NCI-H2029 (cell line): Measurements from ENCODE around the gene NECTIN1.

Experiments
- DNase-seq: peaks from one replicate; lab custom pipeline; 2025; lab: John Stamatoyannopoulos, UW

NECTIN1 gene

GRCh38 chr11:119671561-119672015 lies 57.4 kb downstream of the NECTIN1 start:
- DNase-seq = peak; percentile 66

- DNase-seq = peak; percentile 93
Observed at GRCh38 chr11:119671051-119671450, 57.9 kb downstream of the NECTIN1 start.

DNA sequence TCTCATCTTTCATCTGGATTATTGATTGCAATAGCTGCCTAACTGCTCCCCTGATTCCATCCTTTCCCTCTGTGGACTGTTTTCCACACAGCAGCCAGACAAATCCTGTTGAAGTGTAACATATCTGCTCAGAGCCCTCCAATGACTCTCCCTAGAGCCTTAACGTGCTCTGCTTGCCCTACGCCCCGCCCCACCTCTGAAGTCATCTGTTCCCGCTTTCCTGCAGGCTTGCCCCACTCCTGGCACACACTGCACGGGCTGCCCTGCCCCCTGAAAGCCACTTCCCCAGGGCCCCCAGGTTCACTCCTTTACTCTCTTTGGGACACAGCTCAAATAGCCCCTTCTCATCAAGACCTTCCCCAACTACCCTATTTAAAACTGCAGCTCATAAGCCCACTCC lies 59.5 kb downstream of the NECTIN1 start:
- no peak for DNase-seq

- DNase-seq = no peak
Observed at GRCh38 chr11:119668676-119669075, 60.3 kb downstream of the NECTIN1 start.

DNA sequence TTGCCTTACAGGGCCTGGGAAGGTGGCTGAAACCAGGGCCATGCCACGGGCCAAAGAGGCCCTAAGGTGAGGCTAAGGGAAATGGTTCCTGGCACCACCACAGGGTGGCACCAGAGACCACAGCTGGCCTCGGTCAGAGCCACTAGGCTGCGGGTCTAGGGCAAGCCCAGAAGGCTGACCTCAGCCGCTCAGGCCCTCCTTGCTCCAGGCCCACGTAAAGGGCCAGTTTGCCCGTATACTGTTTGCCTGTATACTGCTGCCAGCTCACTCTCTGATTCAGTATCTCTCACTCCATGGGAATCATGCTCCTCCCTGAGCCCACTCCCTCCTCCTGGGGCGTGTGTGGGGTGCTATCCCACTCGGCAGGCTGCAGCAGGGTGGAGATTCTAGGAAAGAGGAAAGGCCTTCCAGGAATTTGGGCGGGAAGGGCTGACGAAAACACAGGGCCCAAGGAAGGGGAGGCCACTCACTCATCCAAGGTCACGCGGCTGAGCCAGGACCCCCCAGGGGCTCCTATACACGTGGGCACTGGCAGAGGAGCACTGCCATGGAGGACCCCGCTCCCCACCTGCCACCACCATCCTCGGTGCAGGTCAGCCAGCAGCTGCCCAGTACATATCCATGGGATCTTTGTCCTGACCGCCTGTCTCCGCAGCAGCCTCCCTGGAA lies 62.4 kb downstream of the NECTIN1 start:
- DNase-seq = peak; percentile 35

DNA sequence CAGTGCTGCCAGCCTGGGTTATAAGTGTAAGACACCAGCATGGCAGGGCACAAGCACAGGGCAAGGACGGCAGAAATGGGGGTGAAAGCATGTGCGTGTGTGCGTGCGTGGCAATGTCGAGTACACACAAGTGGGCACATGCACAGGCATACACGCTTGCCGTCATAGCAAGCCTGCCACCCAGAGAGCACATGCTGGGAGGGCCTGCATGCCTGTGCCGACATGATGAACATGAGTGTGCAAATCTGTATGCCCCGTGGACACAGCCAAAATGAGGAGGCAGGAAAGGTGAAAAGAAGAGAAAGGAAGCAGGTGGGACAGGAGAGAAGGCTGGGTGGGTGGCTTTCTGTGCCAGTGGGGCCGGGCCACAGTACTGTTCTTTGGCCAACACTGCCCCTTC lies 62.9 kb downstream of the NECTIN1 start:
- DNase-seq = no peak

DNA sequence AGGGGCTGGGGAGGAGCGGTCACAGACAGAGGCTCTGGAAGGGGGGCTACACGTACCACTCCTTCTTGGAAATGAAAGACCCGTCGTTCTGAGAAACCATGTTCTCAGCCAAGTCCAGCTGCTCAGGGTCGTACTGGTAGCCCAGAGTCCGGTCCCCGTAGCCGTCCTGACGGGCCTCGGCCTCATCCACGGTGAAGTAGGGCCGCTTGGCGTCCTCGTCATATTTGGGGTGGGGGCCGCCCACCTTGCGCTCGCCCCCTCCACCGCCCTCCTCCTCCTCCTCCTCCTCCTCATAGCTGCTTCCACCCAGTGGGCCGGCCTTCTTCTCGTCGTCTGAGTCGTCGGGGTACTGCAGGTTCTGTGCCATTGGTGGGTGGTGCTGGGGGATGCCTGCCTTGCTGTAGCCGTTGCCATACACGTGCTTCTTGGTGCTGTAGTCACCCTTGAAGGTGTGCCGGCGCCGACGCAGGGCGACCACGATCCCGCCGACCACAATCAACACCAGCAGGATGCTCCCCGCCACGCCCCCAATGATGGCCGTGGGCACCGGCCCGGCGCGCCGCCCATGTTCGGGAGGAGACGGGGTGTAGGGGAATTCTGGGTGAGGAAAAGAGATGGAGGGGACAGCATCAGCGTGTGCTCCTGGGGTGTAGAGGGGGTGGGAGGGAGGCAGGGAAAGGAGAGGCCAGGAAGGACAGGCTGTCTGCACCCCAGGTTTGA lies 64.1 kb downstream of the NECTIN1 start:
- DNase-seq = no peak

- DNase-seq = peak; percentile 80
Observed at GRCh38 chr11:119664063-119664572, 64.9 kb downstream of the NECTIN1 start.

GRCh38 chr11:119663279-119663678 lies 65.7 kb downstream of the NECTIN1 start:
- DNase-seq = no peak

- DNase-seq = no peak
Observed at GRCh38 chr11:119661226-119661625, 67.8 kb downstream of the NECTIN1 start.

DNA sequence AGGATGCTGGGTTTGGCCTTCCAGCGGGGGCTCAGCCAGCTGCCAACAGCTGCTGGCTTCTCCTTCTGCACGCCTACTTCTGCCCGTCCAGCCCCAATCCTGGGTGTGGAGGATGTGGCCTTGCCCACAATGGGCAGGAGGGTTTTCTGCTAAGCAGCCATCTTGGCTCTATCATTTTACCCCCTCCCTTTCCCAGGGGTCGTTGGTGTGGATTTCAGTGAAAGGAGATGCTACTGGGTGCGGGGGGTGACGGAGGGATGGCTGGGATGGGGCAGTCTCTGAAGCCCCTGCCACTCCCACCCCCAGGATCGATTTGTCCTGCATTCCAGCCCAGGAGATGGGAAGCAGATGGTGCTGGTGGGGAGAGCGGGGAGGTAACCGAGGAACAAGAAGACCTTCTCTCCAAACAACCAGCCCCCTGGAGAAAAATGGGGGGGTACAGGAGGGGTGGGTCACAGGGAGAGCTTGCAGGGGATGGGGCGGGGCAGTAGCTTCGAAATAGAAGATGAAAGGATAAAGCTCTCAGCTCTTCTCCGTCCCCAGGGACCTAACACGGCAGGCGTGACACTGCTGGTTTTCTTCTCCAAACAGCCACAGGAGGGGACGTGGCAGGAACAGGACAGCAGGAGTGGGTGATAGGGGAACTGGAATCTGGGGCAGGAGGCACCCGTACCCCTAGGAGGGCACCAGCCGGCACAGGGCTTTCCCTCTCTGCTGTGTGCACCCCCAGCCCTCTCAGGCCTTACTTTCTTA lies 68.9 kb downstream of the NECTIN1 start:
- no peak for DNase-seq

DNA sequence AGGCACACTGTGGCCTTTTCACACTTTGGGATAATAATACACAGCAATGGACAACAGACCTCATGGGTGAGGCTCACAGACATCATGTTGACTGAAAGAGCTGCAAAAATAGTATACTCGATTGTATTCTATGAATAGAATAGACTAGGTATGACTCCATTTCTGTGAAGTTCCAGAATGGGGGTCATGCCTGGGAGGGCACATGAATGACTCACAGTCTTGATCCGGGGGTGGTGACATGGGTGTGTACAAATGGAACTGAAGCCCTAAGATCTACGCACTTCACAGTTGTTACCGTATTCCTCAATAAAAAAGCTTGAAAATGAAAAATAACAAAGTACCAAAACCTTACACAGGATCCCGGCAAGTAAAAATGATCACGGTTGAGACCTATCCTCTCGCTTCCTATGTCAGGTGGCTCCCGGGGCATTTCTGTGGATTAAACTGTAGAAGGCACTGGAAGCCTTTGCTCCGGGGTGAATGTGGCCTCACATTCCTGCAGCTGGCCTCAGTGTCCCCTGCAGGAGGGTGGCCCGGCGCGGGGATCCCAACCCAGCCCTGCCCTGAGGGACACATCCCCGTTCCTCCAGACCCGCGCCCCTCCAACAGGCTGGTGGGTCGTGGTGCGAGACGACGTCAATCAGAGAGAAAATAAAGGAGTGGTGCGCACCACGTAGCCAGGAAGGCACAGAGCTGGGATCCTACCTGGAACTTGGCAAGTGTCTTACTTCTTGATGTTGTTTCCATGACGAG lies 75.9 kb downstream of the NECTIN1 start:
- DNase-seq = no peak

- no peak for DNase-seq
Observed at GRCh38 chr11:119651802-119652584, 77.0 kb downstream of the NECTIN1 start.

GRCh38 chr11:119650251-119650650 lies 78.7 kb downstream of the NECTIN1 start:
- no peak for DNase-seq

- no peak for DNase-seq
Observed at GRCh38 chr11:119647254-119647653, 81.7 kb downstream of the NECTIN1 start.

GRCh38 chr11:119645018-119645417 lies 84.0 kb downstream of the NECTIN1 start:
- no peak for DNase-seq

DNA sequence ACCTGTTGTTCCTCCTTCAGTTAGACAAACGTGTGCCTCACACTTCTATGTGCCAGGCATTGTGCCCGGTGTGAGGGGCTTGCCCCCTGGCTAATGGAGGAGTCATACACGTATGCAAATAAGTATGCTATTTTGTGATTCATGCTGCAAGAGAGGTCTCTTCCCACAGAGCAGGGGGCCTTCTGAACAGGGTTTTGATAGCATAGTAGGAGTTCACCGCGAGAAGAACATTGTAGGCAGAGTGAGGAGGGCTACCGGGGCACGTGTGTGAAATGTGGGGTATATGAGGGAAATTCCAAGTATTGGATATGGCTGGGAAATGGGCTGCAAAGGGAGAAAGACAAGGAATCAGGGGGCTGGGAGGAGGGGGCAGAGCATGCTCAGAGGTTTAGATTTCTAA lies 84.5 kb downstream of the NECTIN1 start:
- DNase-seq = no peak

DNA sequence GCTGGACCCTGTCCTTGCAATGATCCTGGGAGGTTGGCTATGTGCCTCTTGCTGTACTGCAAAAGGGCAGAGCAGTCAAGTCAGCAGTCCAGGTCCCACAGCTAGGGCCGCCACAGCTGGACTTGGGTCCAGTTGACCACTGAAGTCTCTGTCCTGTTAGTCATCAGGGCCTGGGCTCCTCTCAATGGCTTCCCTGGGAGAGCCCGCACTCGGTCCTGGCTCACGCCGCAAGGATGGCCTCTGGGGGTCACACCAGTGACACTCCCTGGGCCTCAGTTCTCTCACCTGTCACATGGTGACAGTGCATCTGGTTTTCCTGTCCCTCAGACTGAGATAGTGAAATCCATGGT lies 85.1 kb downstream of the NECTIN1 start:
- no peak for DNase-seq

- no peak for DNase-seq
Observed at GRCh38 chr11:119643212-119643875, 85.7 kb downstream of the NECTIN1 start.

DNA sequence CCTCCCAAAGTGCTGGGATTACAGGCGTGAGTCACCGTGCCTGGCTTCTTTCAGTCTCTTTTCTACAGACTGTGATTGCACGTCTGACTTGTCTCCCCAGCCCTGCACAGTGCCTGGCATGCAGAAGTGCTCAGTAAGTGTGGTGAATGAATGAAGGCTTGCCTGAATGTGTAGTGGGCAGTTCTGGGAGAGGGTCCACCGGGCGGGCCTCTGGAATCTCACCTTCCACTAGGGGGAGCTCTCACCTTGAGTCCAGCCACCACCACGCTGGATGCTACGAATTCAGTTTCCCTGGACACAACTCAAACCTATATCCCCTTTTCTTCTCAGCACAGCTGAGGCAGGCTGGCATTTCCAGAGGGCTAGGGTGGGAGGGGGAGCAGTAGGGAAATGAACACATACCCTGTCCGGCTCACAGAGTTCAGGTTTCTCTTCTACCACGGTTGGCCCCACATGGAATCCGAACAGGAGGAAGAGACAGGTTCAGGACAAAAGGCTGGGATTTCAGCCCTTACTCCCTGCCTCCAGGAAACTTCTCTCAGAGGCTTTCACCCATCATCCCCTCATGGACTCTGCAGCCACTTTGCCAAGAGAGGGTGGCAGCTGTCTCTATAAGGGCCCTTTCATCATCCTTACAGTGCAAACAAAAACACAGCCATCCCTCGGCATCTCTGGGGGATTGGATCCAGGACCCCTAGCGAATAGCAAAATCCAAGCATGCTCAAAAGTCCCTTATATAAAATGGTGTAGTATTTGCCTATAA lies 86.8 kb downstream of the NECTIN1 start:
- peak; percentile 38 for DNase-seq
